Panc1 (cell line): Measurements from ENCODE around the gene CASP2. TPM values are rescaled to one million over a fixed set of nuclear protein-coding genes. Genes with fewer than 3 reads are reported as not detected.

Source experiments
- ATAC-seq: fragments of 200-7000 bp; cut with Tn5 transposase; 2 replicates; pipeline ENCODE4 v1.9.1; 2020; ENCODE audit warnings: mild to moderate bottlenecking, moderate library complexity
- Bru-seq: library from RNA; stranded (reverse); fragments of 400-500 nt; gene quantifications from one replicate; lab custom pipeline; 2021; lab: Mats Ljungman, UMichigan
- BruChase-seq, 2 experiments: library from RNA; stranded (reverse); fragments of 400-500 nt; gene quantifications; one replicate each; lab custom pipeline; 2021; lab: Mats Ljungman, UMichigan
- BruUV-seq: library from RNA; stranded (reverse); fragments of 400-500 nt; replicated peaks from 2 replicates; lab custom pipeline; 2021; lab: Mats Ljungman, UMichigan
- CTCF ChIA-PET: fragments of 300-600 bp; sonication (Branson Sonifier 250); formaldehyde crosslinking; loops from one replicate; lab custom pipeline; 2022; ENCODE audit warnings: antibody characterized with exemption; lab: Charles Lee
- POLR2A ChIA-PET: fragments of 300-600 bp; sonication (Branson Sonifier 250); formaldehyde crosslinking; loops from one replicate; lab custom pipeline; 2022; ENCODE audit warnings: antibody characterized with exemption; lab: Charles Lee
- DNase-seq: peaks from one replicate; pipeline ENCODE4 v3.0.0-alpha.2; 2010; ENCODE audit warnings: low read depth, low spot score
- H3K27ac ChIP-seq: 2 replicates; pipeline ENCODE4 v1.5.1; 2011; ENCODE audit warnings: mild to moderate bottlenecking, low read length, inconsistent platforms
- H3K27me3 ChIP-seq: fragments of 200-500 bp; sonication (Bioruptor generic); 2 replicates; pipeline ENCODE4 v1.6.0; 2014; ENCODE audit warnings: low read length, inconsistent platforms; ENCODE audit not compliant: control insufficient read depth, insufficient read depth
- H3K36me3 ChIP-seq: fragments of 200-500 bp; sonication (Bioruptor generic); 2 replicates; pipeline ENCODE4 v1.5.1; 2014; ENCODE audit warnings: inconsistent platforms, mild to moderate bottlenecking, low read length, moderate library complexity; ENCODE audit not compliant: control insufficient read depth, insufficient read depth
- H3K4me1 ChIP-seq: 2 replicates; pipeline ENCODE4 v1.5.1; 2011; ENCODE audit warnings: inconsistent platforms, mild to moderate bottlenecking, low read length, moderate library complexity; ENCODE audit not compliant: control insufficient read depth, insufficient read depth
- H3K4me3 ChIP-seq, 2 experiments: 2 replicates each; pipeline ENCODE4 v1.5.1; 2011 to 2012; ENCODE audit warnings: low read depth in 2 of 2, low read length in 2 of 2, mild to moderate bottlenecking in 2 of 2, inconsistent platforms in 1 of 2, moderate library complexity in 1 of 2
- H3K9me3 ChIP-seq: fragments of 200-500 bp; sonication (Bioruptor generic); 2 replicates; pipeline ENCODE4 v1.5.1; 2014; ENCODE audit warnings: low read depth, mild to moderate bottlenecking, inconsistent platforms, low read length, moderate library complexity; ENCODE audit not compliant: control insufficient read depth, insufficient read depth
- CTCF ChIP-seq: fragments of 450-650 bp; IDR thresholded peaks from 2 replicates; pipeline ENCODE4 v1.5.1; 2017; ENCODE audit warnings: mild to moderate bottlenecking
- POLR2AphosphoS5 ChIP-seq: IDR thresholded peaks from 2 replicates; pipeline ENCODE4 v1.6.1; 2012; ENCODE audit warnings: mild to moderate bottlenecking, low read depth, low read length, moderate library complexity
- REST ChIP-seq, 2 experiments: IDR thresholded peaks; 2 replicates each; pipeline ENCODE4 v1.6.1; 2011 to 2012; ENCODE audit warnings: low read depth in 2 of 2, control low read depth in 1 of 2, low read length in 1 of 2, mild to moderate bottlenecking in 1 of 2, moderate library complexity in 1 of 2; ENCODE audit not compliant: insufficient read depth in 1 of 2
- SIN3A ChIP-seq: IDR thresholded peaks from 2 replicates; pipeline ENCODE4 v1.6.1; 2012; ENCODE audit warnings: low read depth, mild to moderate bottlenecking, low read length, moderate library complexity, borderline replicate concordance; ENCODE audit not compliant: insufficient read depth
- TCF7L2 ChIP-seq: IDR thresholded peaks from 2 replicates; pipeline ENCODE4 v1.6.1; 2011; ENCODE audit warnings: mild to moderate bottlenecking, low read depth, low read length, inconsistent platforms
- in situ Hi-C: cut with HindIII; loops from 2 replicates; pipeline ENCODE4 v1.10.0; 2016; ENCODE audit warnings: low sequenced_read_pairs, low pct_unique_long_range_greater_than_20kb
- intact Hi-C: fragments of 100-400 bp; cut with micrococcal nuclease; formaldehyde crosslinking; loops from one replicate; pipeline ENCODE4 v1.10.0; 2022; ENCODE audit not compliant: unreplicated experiment
- long read RNA-seq: library from polyadenylated mRNA; unstranded; transcript quantifications from one replicate; pipeline ENCODE4 v2.0.0, GENCODE V29; 2021; ENCODE audit not compliant: unreplicated experiment
- polyA plus RNA-seq: library from polyadenylated mRNA; unstranded; fragments of >200 nt; gene quantifications from one replicate; pipeline ENCODE4 v1.2.1, GENCODE V29; 2012; ENCODE audit warnings: missing spikeins; ENCODE audit not compliant: insufficient read length
- total RNA-seq: library from RNA; stranded (reverse); gene quantifications from one replicate; pipeline ENCODE4 v1.2.1, GENCODE V29; 2021; ENCODE audit not compliant: unreplicated experiment

The CASP2 gene
- total RNA-seq (47.4 TPM), Bru-seq, nascent RNA (percentile 90 among the genes with signal in this experiment), BruChase-seq, experiment 1, labeled RNA remaining after a 2-hour chase (percentile 93 among the genes with signal in this experiment), BruChase-seq, experiment 2, labeled RNA remaining after a 6-hour chase (percentile 93 among the genes with signal in this experiment)
- polyA plus RNA-seq = 18.7 TPM
- long read RNA-seq, full-length matches to known transcripts = 37 of 51 reads
- long read RNA-seq, partial matches to known transcripts = 5 of 51 reads
- long read RNA-seq, other reads (novel, unspliced or antisense) = 9 of 51 reads

GRCh38 chr7:143287935-143288826 lies at the start of gene CASP2:
TSS of gene CASP2 (plus strand) at chr7:143288351. CDS start at chr7:143288456, 105 bp downstream.
- intact Hi-C loops = no loop called here
- Histone ChIP-seq H3K4me1 (peaks cover 24% of the 10 kb centered on the region), H3K27me3 (no peaks in the 10 kb centered on the region), H3K27ac (peak within 1 kb of the TSS; percentile 96), H3K4me3 (peak within 1 kb of the TSS; percentile 97 to 98), H3K36me3 (peaks cover 7% of the 10 kb centered on the region), H3K9me3 (peaks cover 4% of the 10 kb centered on the region; the same call in 1 of the 2 replicates)
- in situ Hi-C loops = no loop called here
- ChIA-PET CTCF (interaction anchor here (0.9 kb wide), 1 partner anchor 25 kb away, joined by 8 read pairs; the partner anchor contains the start of gene GSTK1), POLR2A (interaction anchor here (0.6 to 0.7 kb wide), 3 partner anchors 11 to 92 kb away, joined by 3 to 10 read pairs (median 6); no protein-coding TSS in a partner anchor)
- no TSS peak for BruUV-seq
- TF ChIP-seq CTCF = no peak; the same call in 1 of the 2 replicates
- TF ChIP-seq POLR2AphosphoS5 = peak; percentile 72; the same call in 1 of the 2 replicates
- no peak for TF ChIP-seq SIN3A
- 0 out of 4 replicates have a peak, but pooled peaks of 1 of the 2 experiments have one; percentile 22 for TF ChIP-seq REST (IDR thresholded peaks at IDR 0.05; ENCODE audit: insufficient read depth in 1 of 2, low read depth in 2 of 2, low read length in 1 of 2)
- no peak for TF ChIP-seq TCF7L2
- ATAC-seq = peak; percentile 96
- peak; percentile 72 for DNase-seq

GRCh38 chr7:143239813-143240212 lies 48.3 kb upstream of the CASP2 start:
- CTCF ChIA-PET = interaction anchor here (0.6 to 1.4 kb wide), 8 partner anchors 8 to 910 kb away, joined by 3 to 11 read pairs (median 3); partner anchors contain the start of gene GSTK1
- no peak overlapping the region for H3K27ac ChIP-seq

More at GRCh38 chr7:143239813-143240212, 48.3 kb upstream of the CASP2 start:
- H3K9me3 ChIP-seq = no peaks in the 10 kb centered on the region
- POLR2A ChIA-PET = no interaction called here
- H3K4me1 ChIP-seq = no peaks in the 10 kb centered on the region
- H3K4me3 ChIP-seq = no peak overlapping the region
- no peak for TF ChIP-seq CTCF
- TF ChIP-seq REST (IDR thresholded peaks at IDR 0.05; ENCODE audit: insufficient read depth in 1 of 2, low read depth in 2 of 2, low read length in 1 of 2) = no peak
- TF ChIP-seq POLR2AphosphoS5 = no peak
- TF ChIP-seq TCF7L2 = no peak
- no peak for TF ChIP-seq SIN3A
- no peaks in the 10 kb centered on the region for H3K36me3 ChIP-seq
- no TSS peak for BruUV-seq
- no peak for DNase-seq
- H3K27me3 ChIP-seq = peaks cover 6% of the 10 kb centered on the region; the same call in 1 of the 2 replicates
- intact Hi-C loops = loop anchor here (1.0 to 2.0 kb wide), 2 partner anchors 65 to 176 kb away; no protein-coding TSS in a partner anchor
- ATAC-seq = no peak
- in situ Hi-C loops = no loop called here
